ENCODE data around the gene DMBT1.

DMBT1 gene

DNA sequence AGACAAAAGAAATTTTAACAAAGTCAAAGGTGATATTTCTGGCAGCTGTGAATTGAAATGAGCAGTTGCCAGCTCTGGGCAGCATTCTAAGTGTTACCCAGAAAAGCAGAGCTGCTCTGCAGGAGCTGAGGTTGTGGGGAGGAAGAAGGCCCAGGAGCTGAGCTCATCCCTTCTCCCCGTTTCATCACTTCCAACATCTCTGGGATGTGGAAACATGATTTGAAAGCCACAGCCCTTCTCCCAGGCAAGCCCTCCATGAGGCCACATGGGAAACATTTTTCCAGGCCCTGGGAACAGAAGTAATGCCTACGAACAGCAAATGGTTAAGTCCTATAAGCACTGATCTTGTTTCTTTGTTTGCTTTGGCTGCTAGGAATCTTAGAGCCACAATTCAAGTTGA lies 10.9 kb upstream of the DMBT1 start:
- TF ChIP-seq, protein P1, sequence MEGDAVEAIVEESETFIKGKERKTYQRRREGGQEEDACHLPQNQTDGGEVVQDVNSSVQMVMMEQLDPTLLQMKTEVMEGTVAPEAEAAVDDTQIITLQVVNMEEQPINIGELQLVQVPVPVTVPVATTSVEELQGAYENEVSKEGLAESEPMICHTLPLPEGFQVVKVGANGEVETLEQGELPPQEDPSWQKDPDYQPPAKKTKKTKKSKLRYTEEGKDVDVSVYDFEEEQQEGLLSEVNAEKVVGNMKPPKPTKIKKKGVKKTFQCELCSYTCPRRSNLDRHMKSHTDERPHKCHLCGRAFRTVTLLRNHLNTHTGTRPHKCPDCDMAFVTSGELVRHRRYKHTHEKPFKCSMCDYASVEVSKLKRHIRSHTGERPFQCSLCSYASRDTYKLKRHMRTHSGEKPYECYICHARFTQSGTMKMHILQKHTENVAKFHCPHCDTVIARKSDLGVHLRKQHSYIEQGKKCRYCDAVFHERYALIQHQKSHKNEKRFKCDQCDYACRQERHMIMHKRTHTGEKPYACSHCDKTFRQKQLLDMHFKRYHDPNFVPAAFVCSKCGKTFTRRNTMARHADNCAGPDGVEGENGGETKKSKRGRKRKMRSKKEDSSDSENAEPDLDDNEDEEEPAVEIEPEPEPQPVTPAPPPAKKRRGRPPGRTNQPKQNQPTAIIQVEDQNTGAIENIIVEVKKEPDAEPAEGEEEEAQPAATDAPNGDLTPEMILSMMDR (IDR thresholded peaks at IDR 0.05; ENCODE audit: low read depth, low read length), result no peak
- TF ChIP-seq, protein P2, sequence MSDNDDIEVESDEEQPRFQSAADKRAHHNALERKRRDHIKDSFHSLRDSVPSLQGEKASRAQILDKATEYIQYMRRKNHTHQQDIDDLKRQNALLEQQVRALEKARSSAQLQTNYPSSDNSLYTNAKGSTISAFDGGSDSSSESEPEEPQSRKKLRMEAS (IDR thresholded peaks at IDR 0.05; ENCODE audit: low read depth, low read length), result no peak
- TF ChIP-seq POLR2A (IDR thresholded peaks at IDR 0.05; ENCODE audit: extremely low read depth, insufficient read length) (no peak), MYC (IDR thresholded peaks at IDR 0.05; ENCODE audit: low read depth, low read length) (no peak)
- DNase-seq (ENCODE audit: low read depth), result no peak
- H3K4me3 ChIP-seq (ENCODE audit: low read depth, low read length), result no peak overlapping the region

DNA sequence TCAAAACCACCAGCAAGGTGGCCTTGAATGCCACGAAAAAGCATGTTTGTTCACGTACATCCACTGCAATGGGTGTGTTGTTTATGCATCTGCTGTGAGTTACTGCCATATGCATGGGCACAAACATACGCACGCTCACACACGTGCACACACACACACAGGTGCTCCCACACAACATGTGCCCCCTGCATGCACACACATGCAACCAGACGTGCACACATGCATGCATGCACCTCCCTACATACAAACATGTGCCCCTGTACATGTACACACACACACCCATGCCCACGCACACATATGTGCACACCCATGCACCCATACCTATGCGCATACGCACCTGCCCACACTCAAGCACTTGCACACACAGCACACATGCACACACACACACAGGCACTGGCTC lies 10.1 kb upstream of the DMBT1 start:
- no peak for TF ChIP-seq MYC (IDR thresholded peaks at IDR 0.05; ENCODE audit: low read depth, low read length)
- TF ChIP-seq POLR2A (IDR thresholded peaks at IDR 0.05; ENCODE audit: extremely low read depth, insufficient read length), result no peak
- TF ChIP-seq, protein P1 (IDR thresholded peaks at IDR 0.05; ENCODE audit: low read depth, low read length), result no peak
- no peak for DNase-seq (ENCODE audit: low read depth)
- no peak overlapping the region for H3K4me3 ChIP-seq (ENCODE audit: low read depth, low read length)

DNA sequence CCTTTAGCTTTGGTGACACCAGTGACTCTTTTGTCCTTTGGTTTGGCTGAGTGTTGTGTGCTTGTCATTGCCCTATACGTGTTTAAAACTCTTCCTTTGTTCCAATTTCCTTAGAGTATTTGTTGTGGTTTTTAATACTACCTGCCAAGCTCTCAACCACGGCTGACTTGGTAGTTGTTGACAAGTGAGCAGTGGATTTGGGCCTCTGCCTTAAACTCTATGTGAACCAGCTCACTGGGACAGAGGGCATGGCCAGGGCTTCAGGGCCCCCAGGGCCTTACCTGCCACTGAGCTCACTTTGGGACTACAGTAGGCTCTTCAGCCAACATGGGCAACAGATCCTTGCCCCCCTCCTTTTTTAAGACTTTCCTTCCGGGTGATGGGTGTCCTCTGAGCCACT lies 9.6 kb upstream of the DMBT1 start:
- DNase-seq (ENCODE audit: low read depth), result no peak
- no peak overlapping the region for H3K4me3 ChIP-seq (ENCODE audit: low read depth, low read length)
- TF ChIP-seq, protein P1 (IDR thresholded peaks at IDR 0.05; ENCODE audit: low read depth, low read length), result no peak
- TF ChIP-seq, protein P2 (IDR thresholded peaks at IDR 0.05; ENCODE audit: low read depth, low read length), result no peak
- no peak for TF ChIP-seq POLR2A (IDR thresholded peaks at IDR 0.05; ENCODE audit: extremely low read depth, insufficient read length)
- no peak for TF ChIP-seq MYC (IDR thresholded peaks at IDR 0.05; ENCODE audit: low read depth, low read length)

DNA sequence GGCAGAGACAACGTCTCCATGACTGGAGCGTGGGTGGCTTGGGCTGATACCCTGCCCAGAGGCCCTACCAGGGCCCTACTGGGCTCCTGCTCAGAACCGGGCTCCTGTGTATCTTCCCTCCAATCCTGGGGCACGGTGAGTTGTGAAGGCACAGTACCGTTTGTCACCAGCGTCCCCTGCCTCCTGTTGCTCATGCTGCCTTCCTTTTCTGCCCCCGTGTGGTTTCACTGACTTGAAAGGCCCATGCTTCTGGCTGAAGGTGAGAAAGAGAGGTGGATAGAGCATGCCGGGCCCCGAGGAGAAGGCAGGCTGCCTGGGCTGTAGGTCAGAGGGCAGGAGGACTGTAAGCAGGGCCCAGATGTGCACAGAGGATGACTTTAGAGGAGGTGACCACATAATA lies 9.1 kb upstream of the DMBT1 start:
- DNase-seq (ENCODE audit: low read depth), result no peak
- no peak for TF ChIP-seq MYC (IDR thresholded peaks at IDR 0.05; ENCODE audit: low read depth, low read length)
- no peak for TF ChIP-seq POLR2A (IDR thresholded peaks at IDR 0.05; ENCODE audit: extremely low read depth, insufficient read length)
- TF ChIP-seq, protein P1 (IDR thresholded peaks at IDR 0.05; ENCODE audit: low read depth, low read length), result no peak
- TF ChIP-seq, protein P2 (IDR thresholded peaks at IDR 0.05; ENCODE audit: low read depth, low read length), result no peak
- H3K4me3 ChIP-seq (ENCODE audit: low read depth, low read length), result no peak overlapping the region

DNA sequence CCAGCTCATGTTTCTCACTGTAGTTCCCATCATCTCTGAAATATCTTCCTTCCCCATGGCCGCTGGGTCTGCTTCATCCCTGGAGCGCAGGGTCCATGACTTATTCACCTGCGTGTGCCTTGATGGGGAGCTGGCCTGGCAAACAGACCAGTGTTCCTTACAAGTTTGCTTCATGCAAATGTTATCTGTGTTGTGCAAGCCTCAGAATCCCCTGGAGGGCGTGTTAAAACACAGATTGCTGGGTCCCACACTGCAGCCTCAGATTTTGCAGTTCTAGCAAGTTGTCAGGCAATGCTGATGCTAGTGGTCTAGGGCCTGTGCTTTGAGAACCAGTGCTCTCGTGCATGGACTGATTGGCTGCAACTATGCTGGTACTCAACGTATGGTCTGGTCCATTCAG lies 7.2 kb upstream of the DMBT1 start:
- TF ChIP-seq MYC (IDR thresholded peaks at IDR 0.05; ENCODE audit: low read depth, low read length), result no peak
- TF ChIP-seq, protein P2 (IDR thresholded peaks at IDR 0.05; ENCODE audit: low read depth, low read length), result no peak
- TF ChIP-seq, protein P1 (IDR thresholded peaks at IDR 0.05; ENCODE audit: low read depth, low read length), result no peak
- no peak for TF ChIP-seq POLR2A (IDR thresholded peaks at IDR 0.05; ENCODE audit: extremely low read depth, insufficient read length)
- DNase-seq (ENCODE audit: low read depth), result peak; percentile 31
- H3K4me3 ChIP-seq (ENCODE audit: low read depth, low read length), result no peak overlapping the region

Measured in NB4 (cell line).